Cardiac muscle cell (in vitro differentiated cells and primary cell): ENCODE results near the gene MMP17. TPM values are rescaled to one million over a fixed set of nuclear protein-coding genes. Genes with fewer than 3 reads are reported as not detected.

Experiments used
- DNase-seq, 2 donors: peaks; one replicate each; pipeline versions ENCODE4 v3.0.0 to v3.0.0-alpha.2; 2010 to 2017; ENCODE audit warnings: low read depth in 1 of 2, low spot score in 1 of 2
- H3K27ac ChIP-seq: fragments of 200-600 bp; sonication (generic); 2 replicates; pipeline ENCODE4 v1.5.1; 2016
- H3K27me3 ChIP-seq: fragments of 200-600 bp; sonication (generic); 2 replicates; pipeline ENCODE4 v1.6.0; 2016; ENCODE audit warnings: control low read depth
- H3K36me3 ChIP-seq: fragments of 200-600 bp; sonication (generic); 2 replicates; pipeline ENCODE4 v1.5.1; 2016; ENCODE audit warnings: control low read depth
- H3K4me1 ChIP-seq: fragments of 200-600 bp; sonication (generic); 2 replicates; pipeline ENCODE4 v1.8.1; 2017; ENCODE audit warnings: low read depth, mild to moderate bottlenecking, mixed run types
- H3K4me3 ChIP-seq: fragments of 200-600 bp; sonication (generic); 2 replicates; pipeline ENCODE4 v1.5.1; 2016; ENCODE audit warnings: mild to moderate bottlenecking
- H3K9me3 ChIP-seq: fragments of 200-600 bp; sonication (generic); 2 replicates; pipeline ENCODE4 v1.5.1; 2017; ENCODE audit warnings: low read depth, mild to moderate bottlenecking, control low read depth
- polyA plus RNA-seq: library from polyadenylated mRNA; unstranded; fragments of >200 nt; fragmentation: Nextera tagmentation; extraction: Ambion mirVana; gene quantifications from 2 replicates; pipeline ENCODE4 v1.2.1, GENCODE V29; 2016
- total RNA-seq: library from RNA; depleted of rRNA; stranded (reverse); fragments of >200 nt; gene quantifications from 2 replicates; pipeline ENCODE4 v1.2.3, GENCODE V29; 2016
- TF ChIP-seq, protein P1 (sequence below): IDR thresholded peaks from 2 replicates; pipeline ENCODE4 v1.5.1; 2012; ENCODE audit warnings: low read depth, mild to moderate bottlenecking, low read length

MMP17 gene
- total and polyA plus RNA-seq, 2 experiments from 2014 or later = 0.71 TPM; not detected in 1

DNA sequence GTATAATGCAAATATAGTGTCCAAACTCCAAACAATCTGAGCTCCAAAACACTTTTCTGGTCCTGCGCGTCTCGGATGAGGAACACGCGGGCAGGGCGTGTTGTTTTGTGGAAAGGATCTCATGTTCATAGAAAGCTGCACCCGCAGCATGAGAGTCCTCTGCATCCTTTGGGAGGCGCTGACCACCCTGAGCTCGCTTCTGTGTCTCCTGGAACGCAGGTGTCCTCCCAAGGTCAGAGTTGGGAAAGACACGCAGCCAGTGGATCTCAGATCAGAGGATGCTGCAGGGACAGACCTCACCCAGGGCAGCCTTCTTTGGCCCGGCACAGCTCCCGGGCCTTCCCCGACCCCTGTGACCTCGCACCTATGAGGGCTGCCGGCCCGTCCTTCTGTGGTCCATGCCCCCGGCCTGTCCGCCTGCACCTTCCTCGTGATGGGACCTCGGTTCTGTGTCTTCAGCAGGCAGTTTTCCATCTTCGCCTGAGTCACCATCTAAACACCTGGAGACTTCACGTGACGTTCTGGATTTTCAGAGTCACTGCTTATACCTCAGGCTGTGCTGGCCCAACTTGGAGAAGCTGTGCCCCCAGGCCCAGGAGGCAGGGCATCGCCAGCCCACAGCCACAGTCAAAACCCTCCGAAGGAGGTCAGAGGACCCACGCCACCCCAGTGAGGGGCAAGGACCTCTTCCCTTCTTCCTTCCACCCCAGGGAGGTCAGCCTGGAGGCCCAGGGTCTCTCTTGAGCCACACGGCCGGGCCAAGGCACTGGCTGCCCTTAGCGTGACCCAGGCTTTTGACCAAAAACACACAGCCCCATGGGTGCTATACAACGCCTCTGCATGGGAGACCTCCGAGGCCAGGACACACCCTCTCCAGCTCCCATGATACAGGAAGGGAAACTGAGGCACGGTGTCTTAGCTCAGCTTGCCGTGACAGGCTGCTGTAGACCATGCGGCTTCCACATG lies 25.9 kb downstream of the MMP17 start:
- DNase-seq = no peak
- Histone ChIP-seq H3K4me3 (no peak overlapping the region), H3K36me3 (no peaks in the 10 kb centered on the region), H3K27ac (no peak overlapping the region), H3K4me1 (no peaks in the 10 kb centered on the region), H3K27me3 (no peaks in the 10 kb centered on the region), H3K9me3 (no peaks in the 10 kb centered on the region)
- TF ChIP-seq, protein P1, sequence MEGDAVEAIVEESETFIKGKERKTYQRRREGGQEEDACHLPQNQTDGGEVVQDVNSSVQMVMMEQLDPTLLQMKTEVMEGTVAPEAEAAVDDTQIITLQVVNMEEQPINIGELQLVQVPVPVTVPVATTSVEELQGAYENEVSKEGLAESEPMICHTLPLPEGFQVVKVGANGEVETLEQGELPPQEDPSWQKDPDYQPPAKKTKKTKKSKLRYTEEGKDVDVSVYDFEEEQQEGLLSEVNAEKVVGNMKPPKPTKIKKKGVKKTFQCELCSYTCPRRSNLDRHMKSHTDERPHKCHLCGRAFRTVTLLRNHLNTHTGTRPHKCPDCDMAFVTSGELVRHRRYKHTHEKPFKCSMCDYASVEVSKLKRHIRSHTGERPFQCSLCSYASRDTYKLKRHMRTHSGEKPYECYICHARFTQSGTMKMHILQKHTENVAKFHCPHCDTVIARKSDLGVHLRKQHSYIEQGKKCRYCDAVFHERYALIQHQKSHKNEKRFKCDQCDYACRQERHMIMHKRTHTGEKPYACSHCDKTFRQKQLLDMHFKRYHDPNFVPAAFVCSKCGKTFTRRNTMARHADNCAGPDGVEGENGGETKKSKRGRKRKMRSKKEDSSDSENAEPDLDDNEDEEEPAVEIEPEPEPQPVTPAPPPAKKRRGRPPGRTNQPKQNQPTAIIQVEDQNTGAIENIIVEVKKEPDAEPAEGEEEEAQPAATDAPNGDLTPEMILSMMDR = no peak

DNA sequence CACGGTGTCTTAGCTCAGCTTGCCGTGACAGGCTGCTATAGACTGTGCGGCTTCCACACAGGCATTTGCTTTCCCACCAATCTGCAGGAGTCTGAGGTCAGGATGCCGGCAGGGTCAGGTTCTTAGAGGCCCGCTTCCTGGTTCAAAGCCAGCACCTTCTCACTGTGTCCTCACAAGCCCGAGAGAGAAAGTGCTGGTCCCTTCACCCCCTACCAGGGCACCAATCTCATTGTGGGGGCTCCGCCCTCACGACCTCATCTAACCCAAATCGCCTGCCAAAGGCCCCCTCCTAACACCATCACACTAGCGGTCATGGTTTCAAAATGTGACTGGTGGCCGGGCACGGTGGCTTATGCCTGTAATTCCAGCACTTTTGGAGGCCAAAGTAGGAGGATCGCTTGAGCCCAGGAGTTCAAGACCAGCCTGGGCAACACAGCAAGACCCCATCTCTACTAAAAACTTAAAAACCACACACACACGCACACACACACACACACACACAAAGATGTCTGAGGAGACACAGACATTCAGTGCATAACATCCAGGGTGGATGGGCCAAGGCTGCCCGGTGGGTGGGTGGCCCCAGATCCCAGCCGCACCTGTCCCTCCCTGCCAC lies 26.8 kb downstream of the MMP17 start:
- H3K36me3 ChIP-seq = no peaks in the 10 kb centered on the region
- TF ChIP-seq, protein P1 = no peak

DNA sequence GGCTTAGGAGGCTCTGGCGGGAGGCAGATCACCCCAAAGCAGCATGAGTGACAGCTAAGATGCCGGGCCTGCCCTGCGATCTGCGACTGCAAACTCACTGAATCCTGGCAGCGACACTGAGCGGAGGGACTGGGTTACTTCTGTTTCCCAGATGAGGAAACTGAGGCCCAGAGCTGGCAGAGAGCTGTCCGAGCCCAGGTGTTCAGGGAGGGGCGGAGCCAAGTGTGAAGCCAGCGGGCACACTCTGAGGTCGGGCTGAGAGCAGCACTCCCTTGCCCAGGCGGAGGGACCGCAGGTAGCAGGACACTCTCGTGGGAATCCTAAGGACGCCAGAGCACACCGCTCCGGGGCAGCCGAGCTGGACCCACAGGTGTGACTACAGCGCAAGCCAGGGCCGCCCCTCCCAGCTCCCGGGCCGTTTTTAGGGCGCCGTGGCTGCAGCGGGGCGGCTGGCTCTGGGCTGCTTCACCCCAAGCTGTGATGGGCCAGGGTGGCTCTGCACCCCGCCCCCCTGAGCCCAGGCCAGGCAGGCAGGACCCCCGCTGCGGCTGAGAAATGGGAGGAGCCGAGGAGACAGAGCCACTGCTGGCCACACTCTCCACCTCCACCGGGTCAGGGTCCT lies 27.4 kb downstream of the MMP17 start:
- DNase-seq = no peak
- Histone ChIP-seq H3K9me3 (no peaks in the 10 kb centered on the region), H3K36me3 (no peaks in the 10 kb centered on the region), H3K27ac (no peak overlapping the region), H3K27me3 (no peaks in the 10 kb centered on the region), H3K4me1 (no peaks in the 10 kb centered on the region), H3K4me3 (no peak overlapping the region)
- TF ChIP-seq, protein P1 = no peak

More for the DNA sequence above, 26.8 kb downstream of the MMP17 start:
- H3K4me1 ChIP-seq = no peaks in the 10 kb centered on the region
- H3K9me3 ChIP-seq = no peaks in the 10 kb centered on the region
- no peak overlapping the region for H3K4me3 ChIP-seq
- H3K27me3 ChIP-seq = no peaks in the 10 kb centered on the region
- H3K27ac ChIP-seq = no peak overlapping the region
- DNase-seq = no peak

DNA sequence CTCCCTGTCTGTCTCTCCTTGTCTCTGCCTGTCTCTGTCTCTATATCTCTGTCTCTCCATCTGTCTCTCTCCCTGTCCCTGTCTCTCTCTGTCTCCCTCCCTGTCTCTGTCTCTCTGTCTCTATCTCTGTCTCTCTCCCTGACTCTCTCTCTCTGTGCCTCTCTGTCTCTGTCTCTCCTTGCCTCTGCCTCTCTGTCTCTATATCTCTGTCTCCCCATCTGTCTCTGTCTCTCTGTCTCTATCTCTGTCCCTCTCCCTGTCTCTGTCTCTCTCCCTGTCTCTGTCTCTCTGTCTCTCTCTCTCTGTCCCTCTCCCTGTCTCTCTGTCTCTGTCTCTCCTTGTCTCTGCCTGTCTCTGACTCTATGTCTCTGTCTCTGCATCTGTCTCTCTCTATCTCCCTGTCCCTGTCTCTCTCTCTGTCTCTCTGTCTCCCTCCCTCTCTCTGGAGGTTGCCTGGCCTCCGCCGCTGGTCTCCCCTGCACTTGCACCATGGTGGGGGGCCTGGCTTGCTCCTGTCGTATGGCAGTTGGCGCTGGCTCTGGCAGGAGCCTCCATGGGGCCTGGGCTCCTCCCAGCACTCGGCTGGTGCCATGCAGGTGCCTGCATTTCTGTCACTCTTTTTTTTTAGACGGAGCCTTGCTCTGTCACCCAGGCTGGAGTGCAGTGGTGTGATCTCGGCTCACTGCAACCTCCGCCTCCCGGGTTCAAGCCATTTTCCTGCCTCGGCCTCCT lies 28.3 kb downstream of the MMP17 start:
- no peaks in the 10 kb centered on the region for H3K4me1 ChIP-seq
- H3K4me3 ChIP-seq = no peak overlapping the region
- no peaks in the 10 kb centered on the region for H3K9me3 ChIP-seq
- no peak for DNase-seq
- H3K36me3 ChIP-seq = no peaks in the 10 kb centered on the region
- no peaks in the 10 kb centered on the region for H3K27me3 ChIP-seq
- H3K27ac ChIP-seq = no peak overlapping the region
- TF ChIP-seq, protein P1 = no peak
